ENCODE measurements around the gene MED27. TPM values are rescaled to one million over a fixed set of nuclear protein-coding genes. Genes with fewer than 3 reads are reported as not detected.

The MED27 gene
- total and polyA plus RNA-seq, 2 of the 13 experiments (the other 11 are each of a cell fraction or from before 2014, with no cell fraction given): 16.9 to 19.0 TPM

- Histone ChIP-seq H3K4me3 (replicated peaks in 1 of 3; ENCODE audit: insufficient read depth in 1 of 3, low read depth in 2 of 3, low read length in 3 of 3) (no peak overlapping the region), H3K4me1 (ENCODE audit: insufficient read depth, low read length) (no peaks in the 10 kb centered on the region), H3K79me2 (ENCODE audit: insufficient read depth, low read length) (no peaks in the 10 kb centered on the region), H4K20me1 (ENCODE audit: insufficient read depth, low read length) (no peaks in the 10 kb centered on the region), H3K27ac (ENCODE audit: extremely low read length, insufficient read depth, low read length) (no peak overlapping the region), H2AFZ (ENCODE audit: low read length) (no peak overlapping the region), H3K9me3 (ENCODE audit: low read length) (no peaks in the 10 kb centered on the region), H3K4me2 (ENCODE audit: low read depth, low read length) (no peak overlapping the region), H3K9ac (ENCODE audit: insufficient read depth, low read depth, low read length) (no peak overlapping the region), H3K36me3 (replicated peaks in 1 of 2; ENCODE audit: control insufficient read depth in 1 of 2, insufficient read depth in 2 of 2, low read length in 2 of 2) (no peaks in the 10 kb centered on the region), H3K27me3 (ENCODE audit: control insufficient read depth in 1 of 2, insufficient read depth in 2 of 2, low read length in 2 of 2) (peaks cover 6 to 57% of the 10 kb centered on the region in 2 experiments; a peak in 4 of 5 replicates)
- TF ChIP-seq ZNF281 (CRISPR knock-in tag; IDR thresholded peaks at IDR 0.05; ENCODE audit: borderline replicate concordance) (no peak), ZNF768 (CRISPR knock-in tag; IDR thresholded peaks at IDR 0.05) (no peak), ZNF329 (CRISPR knock-in tag; IDR thresholded peaks at IDR 0.05; ENCODE audit: low read depth) (no peak), REST (IDR thresholded peaks at IDR 0.05; ENCODE audit: borderline replicate concordance in 1 of 2, low read depth in 1 of 2, low read length in 2 of 2) (no peak), RAD51 (IDR thresholded peaks at IDR 0.05; ENCODE audit: borderline replicate concordance) (peak; percentile 87), ZNF280D (CRISPR knock-in tag; IDR thresholded peaks at IDR 0.05) (no peak), CREM (IDR thresholded peaks at IDR 0.05) (no peak), CREM (CRISPR knock-in tag; IDR thresholded peaks at IDR 0.05) (no peak), USF2 (IDR thresholded peaks at IDR 0.05; ENCODE audit: low read depth, low read length) (peak; percentile 68), USF2 (CRISPR knock-in tag; IDR thresholded peaks at IDR 0.05; ENCODE audit: borderline replicate concordance) (no peak)
- ATAC-seq (no peak), DNase-seq (ENCODE audit: low spot score) (no peak), FAIRE-seq (no peak)
- ChIA-PET POLR2A (no interaction called here), CTCF (ENCODE audit: low intra/inter-chr PET ratio, low total read pairs) (no interaction called here)
- BruUV-seq (replicated peaks): no TSS peak
- in situ Hi-C loops (cut with HindIII; ENCODE audit: extremely low pct_ligation_motif_present, low pct_unique_long_range_greater_than_20kb): no loop called here
- intact Hi-C loops (cut with micrococcal nuclease; ENCODE audit: unreplicated experiment): no loop called here
- 21% methylated on average over 9 of the region's 9 CpGs for WGBS (ENCODE audit: low lambda C conversion rate)
These were observed 252.6 kb downstream of the MED27 start for GRCh38 chr9:131826966-131827525.
